Measurements from ENCODE around the gene CAST.

DNA sequence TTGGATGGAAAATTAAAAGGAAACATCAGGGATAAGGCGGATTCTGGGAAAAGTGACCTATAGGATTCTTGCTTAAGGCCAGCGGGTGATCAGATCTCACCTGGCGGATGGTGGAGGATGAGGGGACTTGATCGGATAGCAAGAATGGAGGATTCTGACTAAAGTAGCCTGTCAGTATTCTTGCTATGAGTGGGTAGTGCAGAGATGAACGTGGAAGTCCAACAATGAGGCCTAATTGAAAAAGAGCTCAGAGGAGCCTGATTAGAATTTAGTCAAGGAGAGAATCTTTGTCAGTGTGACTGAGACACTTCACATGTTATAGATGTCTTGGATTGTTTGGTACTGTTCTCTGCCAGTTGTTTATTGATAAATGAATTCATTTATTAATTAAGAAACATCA is 24.9 kb downstream of the CAST start:
- TF ChIP-seq CTCF (IDR thresholded peaks at IDR 0.05) (no peak), POLR2A (IDR thresholded peaks at IDR 0.05) (no peak)

Data from uterus (tissue), 2 donors.